ENCODE results near the gene SSRP1. TPM values are rescaled to one million over a fixed set of nuclear protein-coding genes. Genes with fewer than 3 reads are reported as not detected.
A peak's percentile ranks its signal among the peaks of the same experiment; 100 is the strongest.

The SSRP1 gene
- total and polyA plus RNA-seq, 11 donors = 21.8 to 86.5 (median 41.6) TPM

DNA sequence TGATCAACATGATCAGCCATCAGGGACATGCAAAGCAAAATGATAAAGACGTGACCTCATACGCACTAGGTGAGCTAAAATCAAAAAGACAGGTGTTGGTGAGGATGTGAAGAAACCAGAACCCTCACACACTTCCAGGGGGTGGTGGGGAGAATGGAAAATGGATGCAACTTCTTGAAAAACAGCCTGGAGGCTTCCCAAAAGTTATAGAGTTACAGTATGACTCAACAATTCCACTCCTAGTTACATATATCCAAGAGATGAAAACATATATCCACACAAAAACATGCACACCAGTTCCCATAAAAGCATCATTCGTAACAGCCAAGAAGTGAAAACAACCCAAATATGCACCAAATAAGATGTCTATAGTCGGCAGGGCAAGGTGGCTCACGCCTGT lies 56.6 kb downstream of the SSRP1 start:
- H3K36me3 ChIP-seq = no peaks in the 10 kb centered on the region
- no peak overlapping the region for H3K27ac ChIP-seq
- ATAC-seq (no peak), DNase-seq (no peak)
- 89 to 91% (median 91%) methylated on average over 5 of the region's 5 CpGs for WGBS, 4 donors
- intact Hi-C loops (cut with DNase I) = loop anchor here in 3 of 10 donors (2.0 to 5.0 kb wide), 3 partner anchors 28 to 48 kb away; partner anchors contain the start of gene TNKS1BP1 (in 1 of the 3)
- H3K4me3 ChIP-seq = no peak overlapping the region
- no peaks in the 10 kb centered on the region for H3K27me3 ChIP-seq
- H3K9me3 ChIP-seq = no peaks in the 10 kb centered on the region
- peaks cover 0 to 39% (median 24%) of the 10 kb centered on the region in 12 donors for H3K4me1 ChIP-seq
- TF ChIP-seq POLR2A (IDR thresholded peaks at IDR 0.05) = no peak
- TF ChIP-seq, protein P1, sequence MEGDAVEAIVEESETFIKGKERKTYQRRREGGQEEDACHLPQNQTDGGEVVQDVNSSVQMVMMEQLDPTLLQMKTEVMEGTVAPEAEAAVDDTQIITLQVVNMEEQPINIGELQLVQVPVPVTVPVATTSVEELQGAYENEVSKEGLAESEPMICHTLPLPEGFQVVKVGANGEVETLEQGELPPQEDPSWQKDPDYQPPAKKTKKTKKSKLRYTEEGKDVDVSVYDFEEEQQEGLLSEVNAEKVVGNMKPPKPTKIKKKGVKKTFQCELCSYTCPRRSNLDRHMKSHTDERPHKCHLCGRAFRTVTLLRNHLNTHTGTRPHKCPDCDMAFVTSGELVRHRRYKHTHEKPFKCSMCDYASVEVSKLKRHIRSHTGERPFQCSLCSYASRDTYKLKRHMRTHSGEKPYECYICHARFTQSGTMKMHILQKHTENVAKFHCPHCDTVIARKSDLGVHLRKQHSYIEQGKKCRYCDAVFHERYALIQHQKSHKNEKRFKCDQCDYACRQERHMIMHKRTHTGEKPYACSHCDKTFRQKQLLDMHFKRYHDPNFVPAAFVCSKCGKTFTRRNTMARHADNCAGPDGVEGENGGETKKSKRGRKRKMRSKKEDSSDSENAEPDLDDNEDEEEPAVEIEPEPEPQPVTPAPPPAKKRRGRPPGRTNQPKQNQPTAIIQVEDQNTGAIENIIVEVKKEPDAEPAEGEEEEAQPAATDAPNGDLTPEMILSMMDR (IDR thresholded peaks at IDR 0.05) = no peak

GRCh38 chr11:57278721-57279095 lies 57.0 kb downstream of the SSRP1 start:
- no peaks in the 10 kb centered on the region for H3K27me3 ChIP-seq
- peak overlapping the region in 6 of 12 donors; percentile 56 to 94 (median 82) for H3K27ac ChIP-seq
- no peaks in the 10 kb centered on the region for H3K36me3 ChIP-seq
- intact Hi-C loops (cut with DNase I) = loop anchor here in 4 of 10 donors (1.0 to 5.0 kb wide), 4 partner anchors 28 to 49 kb away; partner anchors contain the start of gene TNKS1BP1 (in 1 of the 4)
- H3K4me3 ChIP-seq = no peak overlapping the region
- H3K4me1 ChIP-seq = peaks cover 0 to 39% (median 24%) of the 10 kb centered on the region in 12 donors
- 73 to 81% (median 79%) methylated on average over 7 of the region's 7 CpGs for WGBS, 4 donors
- ATAC-seq = no peak
- no peak for DNase-seq
- TF ChIP-seq POLR2A (IDR thresholded peaks at IDR 0.05) = no peak
- TF ChIP-seq, protein P1 (IDR thresholded peaks at IDR 0.05) = no peak
- peaks cover 0 to 3% (median 0%) of the 10 kb centered on the region in 12 donors for H3K9me3 ChIP-seq

- DNase-seq (peak; percentile 72 to 80 (median 74)), ATAC-seq (peak; percentile 13 to 81 (median 74))
- Histone ChIP-seq H3K27me3 (no peaks in the 10 kb centered on the region), H3K9me3 (peaks cover 0 to 9% (median 1%) of the 10 kb centered on the region in 12 donors), H3K27ac (peak overlapping the region; percentile 40 to 94 (median 80)), H3K4me1 (peaks cover 0 to 39% (median 24%) of the 10 kb centered on the region in 12 donors), H3K36me3 (no peaks in the 10 kb centered on the region), H3K4me3 (peak overlapping the region in 2 of 12 donors; percentile 20 to 27)
- intact Hi-C loops (cut with DNase I) = loop anchor here in 4 of 10 donors (1.0 to 5.0 kb wide), 5 partner anchors 27 to 49 kb away; partner anchors contain the start of gene TNKS1BP1 (in 1 of the 4)
- TF ChIP-seq POLR2A (IDR thresholded peaks at IDR 0.05) = no peak
- TF ChIP-seq, protein P1 (IDR thresholded peaks at IDR 0.05) = peak; percentile 60 to 90 (median 80)
- WGBS, 4 donors = 7 to 10% (median 8%) methylated on average over 14 of the region's 14 CpGs
Measured at GRCh38 chr11:57277845-57278720, 57.6 kb downstream of the SSRP1 start.

Data from heart left ventricle (tissue), 16 donors.